Ishikawa (cell line): Measurements from ENCODE around the gene ANKRD16.

Source experiments
- CEBPB ChIP-seq: IDR thresholded peaks from 2 replicates; pipeline ENCODE4 v1.6.1; 2012
- CREB1 ChIP-seq: IDR thresholded peaks from 2 replicates; pipeline ENCODE4 v1.6.1; 2012; ENCODE audit warnings: low read depth
- EGR1 ChIP-seq: IDR thresholded peaks from 2 replicates; pipeline ENCODE4 v1.6.1; 2012
- EP300 ChIP-seq: IDR thresholded peaks from 2 replicates; pipeline ENCODE4 v1.6.1; 2012; ENCODE audit warnings: borderline replicate concordance
- FOXM1 ChIP-seq: IDR thresholded peaks from 2 replicates; pipeline ENCODE4 v1.6.1; 2012; ENCODE audit warnings: low read depth, borderline replicate concordance
- NFIC ChIP-seq: IDR thresholded peaks from 2 replicates; pipeline ENCODE4 v1.6.1; 2012
- RAD21 ChIP-seq: IDR thresholded peaks from 2 replicates; pipeline ENCODE4 v1.6.1; 2012; ENCODE audit warnings: low read depth
- TAF1 ChIP-seq: IDR thresholded peaks from 2 replicates; pipeline ENCODE4 v1.6.1; 2012; ENCODE audit warnings: low read depth, mild to moderate bottlenecking
- TCF12 ChIP-seq: IDR thresholded peaks from 2 replicates; pipeline ENCODE4 v1.6.1; 2012; ENCODE audit warnings: low read depth
- TEAD4 ChIP-seq: IDR thresholded peaks from 2 replicates; pipeline ENCODE4 v1.6.1; 2012
- USF1 ChIP-seq: IDR thresholded peaks from 2 replicates; pipeline ENCODE4 v1.6.1; 2012
- YY1 ChIP-seq: IDR thresholded peaks from 2 replicates; pipeline ENCODE4 v1.6.1; 2012; ENCODE audit warnings: low read depth
- ZBTB7A ChIP-seq: IDR thresholded peaks from 2 replicates; pipeline ENCODE4 v1.6.1; 2012; ENCODE audit warnings: low read depth
- TF ChIP-seq, protein P1 (sequence below): IDR thresholded peaks from 2 replicates; pipeline ENCODE4 v1.6.1; 2012
- TF ChIP-seq, protein P2 (sequence below): IDR thresholded peaks from 2 replicates; pipeline ENCODE4 v1.6.1; 2012; ENCODE audit warnings: low read depth, mild to moderate bottlenecking

Gene ANKRD16

GRCh38 chr10:5832946-5833345 is 56.7 kb downstream of the ANKRD16 start:
- TF ChIP-seq RAD21 = no peak
- TF ChIP-seq USF1 = no peak
- TF ChIP-seq TAF1 = no peak
- TF ChIP-seq EP300 = no peak
- no peak for TF ChIP-seq EGR1
- TF ChIP-seq CEBPB = no peak
- TF ChIP-seq, protein P1, sequence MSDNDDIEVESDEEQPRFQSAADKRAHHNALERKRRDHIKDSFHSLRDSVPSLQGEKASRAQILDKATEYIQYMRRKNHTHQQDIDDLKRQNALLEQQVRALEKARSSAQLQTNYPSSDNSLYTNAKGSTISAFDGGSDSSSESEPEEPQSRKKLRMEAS = no peak
- no peak for TF ChIP-seq ZBTB7A
- no peak for TF ChIP-seq TEAD4
- no peak for TF ChIP-seq NFIC
- no peak for TF ChIP-seq CREB1

DNA sequence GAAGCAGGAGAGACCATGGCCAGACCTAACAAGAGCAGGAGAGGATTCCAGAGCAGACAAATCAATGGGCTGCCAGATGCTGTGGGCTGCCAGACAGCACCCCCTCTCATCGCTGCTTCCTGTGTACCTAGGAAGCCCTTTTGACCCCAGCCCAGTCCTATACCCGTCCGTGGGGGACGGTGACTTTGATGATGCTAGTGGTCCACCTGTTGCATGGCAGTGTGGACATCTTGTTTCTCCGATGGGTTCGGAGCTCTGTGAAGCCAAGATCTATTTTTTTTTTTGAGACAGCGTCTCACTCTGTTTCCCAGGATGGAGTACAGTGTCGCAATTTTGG is 58.3 kb downstream of the ANKRD16 start:
- TF ChIP-seq YY1 (no peak), EGR1 (no peak), TAF1 (no peak), CREB1 (no peak), USF1 (no peak), CEBPB (no peak), RAD21 (no peak), TCF12 (no peak), EP300 (no peak), TEAD4 (no peak), FOXM1 (no peak), NFIC (no peak), ZBTB7A (no peak)
- TF ChIP-seq, protein P2, sequence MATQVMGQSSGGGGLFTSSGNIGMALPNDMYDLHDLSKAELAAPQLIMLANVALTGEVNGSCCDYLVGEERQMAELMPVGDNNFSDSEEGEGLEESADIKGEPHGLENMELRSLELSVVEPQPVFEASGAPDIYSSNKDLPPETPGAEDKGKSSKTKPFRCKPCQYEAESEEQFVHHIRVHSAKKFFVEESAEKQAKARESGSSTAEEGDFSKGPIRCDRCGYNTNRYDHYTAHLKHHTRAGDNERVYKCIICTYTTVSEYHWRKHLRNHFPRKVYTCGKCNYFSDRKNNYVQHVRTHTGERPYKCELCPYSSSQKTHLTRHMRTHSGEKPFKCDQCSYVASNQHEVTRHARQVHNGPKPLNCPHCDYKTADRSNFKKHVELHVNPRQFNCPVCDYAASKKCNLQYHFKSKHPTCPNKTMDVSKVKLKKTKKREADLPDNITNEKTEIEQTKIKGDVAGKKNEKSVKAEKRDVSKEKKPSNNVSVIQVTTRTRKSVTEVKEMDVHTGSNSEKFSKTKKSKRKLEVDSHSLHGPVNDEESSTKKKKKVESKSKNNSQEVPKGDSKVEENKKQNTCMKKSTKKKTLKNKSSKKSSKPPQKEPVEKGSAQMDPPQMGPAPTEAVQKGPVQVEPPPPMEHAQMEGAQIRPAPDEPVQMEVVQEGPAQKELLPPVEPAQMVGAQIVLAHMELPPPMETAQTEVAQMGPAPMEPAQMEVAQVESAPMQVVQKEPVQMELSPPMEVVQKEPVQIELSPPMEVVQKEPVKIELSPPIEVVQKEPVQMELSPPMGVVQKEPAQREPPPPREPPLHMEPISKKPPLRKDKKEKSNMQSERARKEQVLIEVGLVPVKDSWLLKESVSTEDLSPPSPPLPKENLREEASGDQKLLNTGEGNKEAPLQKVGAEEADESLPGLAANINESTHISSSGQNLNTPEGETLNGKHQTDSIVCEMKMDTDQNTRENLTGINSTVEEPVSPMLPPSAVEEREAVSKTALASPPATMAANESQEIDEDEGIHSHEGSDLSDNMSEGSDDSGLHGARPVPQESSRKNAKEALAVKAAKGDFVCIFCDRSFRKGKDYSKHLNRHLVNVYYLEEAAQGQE = no peak
- TF ChIP-seq, protein P1 = no peak

- TF ChIP-seq TAF1 (no peak), FOXM1 (no peak), ZBTB7A (no peak), NFIC (no peak), TCF12 (no peak), EGR1 (no peak), YY1 (no peak), EP300 (no peak), RAD21 (no peak), TEAD4 (no peak), USF1 (no peak), CEBPB (no peak), CREB1 (no peak)
- TF ChIP-seq, protein P1 = no peak
- TF ChIP-seq, protein P2 = no peak
Measured at GRCh38 chr10:5830629-5831445, 58.9 kb downstream of the ANKRD16 start.

- TF ChIP-seq CREB1 (no peak), RAD21 (no peak), ZBTB7A (no peak), NFIC (no peak), USF1 (no peak), CEBPB (no peak), YY1 (no peak), TCF12 (no peak), EGR1 (no peak), TEAD4 (no peak), EP300 (no peak), FOXM1 (no peak), TAF1 (no peak)
- TF ChIP-seq, protein P2 = no peak
- TF ChIP-seq, protein P1 = no peak
Measured at GRCh38 chr10:5829267-5829666, 60.4 kb downstream of the ANKRD16 start.
